ENCODE results near the gene CAPNS1.

CAPNS1 gene

GRCh38 chr19:36139473-36140303 lies at the start of gene CAPNS1:
Gene CAPNS1 (plus strand): TSS chr19:36140066. CDS start chr19:36141012, 946 bp downstream.
- TF ChIP-seq GATA2 (IDR thresholded peaks at IDR 0.05; ENCODE audit: low read depth, low read length) (no peak; the same call in 1 of the 2 replicates), GATA3 (IDR thresholded peaks at IDR 0.05; ENCODE audit: low read depth, low read length) (no peak)

DNA sequence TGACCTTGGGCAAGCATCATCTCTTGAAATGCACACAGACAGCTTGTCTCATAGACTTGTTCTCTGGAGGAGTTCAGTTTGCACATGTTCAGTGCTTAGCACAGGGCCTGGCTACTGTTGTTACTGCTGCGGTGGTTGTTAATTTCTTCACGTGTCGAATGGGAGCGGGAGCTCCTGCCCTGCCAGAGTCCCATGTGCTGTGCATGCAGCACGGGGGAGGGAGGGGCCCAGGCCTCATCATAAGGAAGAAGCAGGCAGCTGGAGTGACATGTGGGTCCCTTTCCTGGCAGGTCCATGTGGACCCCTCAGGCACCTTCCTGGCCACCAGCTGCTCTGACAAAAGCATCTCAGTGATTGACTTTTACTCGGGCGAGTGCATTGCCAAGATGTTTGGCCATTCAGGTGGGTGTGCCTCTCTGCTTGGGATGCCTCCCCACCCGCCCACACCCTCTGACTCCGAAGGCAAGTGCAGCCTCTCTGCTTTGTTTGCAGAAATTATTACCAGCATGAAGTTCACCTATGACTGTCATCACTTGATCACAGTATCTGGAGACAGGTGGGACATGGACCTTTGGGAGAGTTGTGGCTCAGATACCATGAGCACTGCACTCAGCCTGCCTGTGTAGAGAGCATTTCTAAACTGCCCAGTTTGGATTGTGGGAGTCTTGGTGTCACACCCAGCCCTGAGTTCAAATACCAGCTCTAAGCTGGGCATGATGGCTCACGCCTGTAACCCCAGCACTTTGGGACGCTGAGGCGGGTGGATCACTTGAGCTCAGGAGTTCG lies 48.8 kb upstream of the CAPNS1 start:
- TF ChIP-seq GATA2 (IDR thresholded peaks at IDR 0.05; ENCODE audit: low read depth, low read length) (no peak), GATA3 (IDR thresholded peaks at IDR 0.05; ENCODE audit: low read depth, low read length) (no peak)

- no peak for TF ChIP-seq GATA3 (IDR thresholded peaks at IDR 0.05; ENCODE audit: low read depth, low read length)
- TF ChIP-seq GATA2 (IDR thresholded peaks at IDR 0.05; ENCODE audit: low read depth, low read length): no peak
These were observed 47.3 kb upstream of the CAPNS1 start for GRCh38 chr19:36092566-36092965.

DNA sequence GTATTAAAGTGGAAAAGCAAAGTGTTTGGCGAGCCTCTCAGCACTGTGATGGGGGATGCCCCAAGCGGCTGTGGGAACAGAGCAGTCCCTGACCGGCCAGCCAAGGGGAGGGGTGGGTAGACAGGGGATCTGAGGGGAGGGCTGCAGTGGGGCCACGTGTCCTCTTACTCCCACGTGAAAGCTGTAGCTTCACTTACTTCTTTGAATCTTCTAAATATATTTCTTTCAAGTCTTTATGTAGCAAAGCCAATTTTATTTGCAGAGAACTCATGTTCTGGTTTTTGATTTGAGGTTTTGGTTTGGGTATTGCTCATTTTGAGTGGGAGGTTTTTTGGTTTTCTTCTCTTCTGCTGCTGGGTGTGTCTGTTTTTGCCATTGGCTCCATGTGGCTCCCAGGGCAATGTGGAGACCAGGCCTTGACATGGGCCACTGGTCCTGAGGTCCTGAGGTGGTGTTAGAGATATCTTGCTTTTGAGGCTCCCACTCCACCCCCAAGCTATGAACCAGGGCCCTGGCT lies 46.7 kb upstream of the CAPNS1 start:
- no peak for TF ChIP-seq GATA2 (IDR thresholded peaks at IDR 0.05; ENCODE audit: low read depth, low read length)

DNA sequence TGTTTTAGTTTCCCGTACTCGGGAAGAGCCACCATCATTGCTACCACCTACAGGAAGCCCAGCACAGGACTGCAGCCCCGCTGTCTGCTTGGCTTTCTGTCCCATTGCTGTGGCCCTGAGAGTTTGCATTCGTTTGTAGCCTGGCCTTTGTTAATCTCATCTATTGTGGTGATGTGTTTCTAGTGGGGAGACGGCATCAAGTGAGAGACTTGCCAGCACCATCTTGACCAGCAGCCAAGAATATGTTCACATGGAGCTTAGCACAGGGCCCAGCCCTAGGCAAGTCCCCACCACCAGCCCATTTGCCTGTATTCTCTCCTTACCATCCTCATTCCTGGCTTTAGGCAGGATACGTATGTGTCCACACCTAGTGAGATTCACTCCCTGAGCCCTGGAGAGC lies 46.2 kb upstream of the CAPNS1 start:
- no peak for TF ChIP-seq GATA3 (IDR thresholded peaks at IDR 0.05; ENCODE audit: low read depth, low read length)
- TF ChIP-seq GATA2 (IDR thresholded peaks at IDR 0.05; ENCODE audit: low read depth, low read length): no peak

- no peak for TF ChIP-seq GATA3 (IDR thresholded peaks at IDR 0.05; ENCODE audit: low read depth, low read length)
- TF ChIP-seq GATA2 (IDR thresholded peaks at IDR 0.05; ENCODE audit: low read depth, low read length): no peak
These were observed 42.8 kb upstream of the CAPNS1 start for GRCh38 chr19:36097036-36097435.

- TF ChIP-seq GATA3 (IDR thresholded peaks at IDR 0.05; ENCODE audit: low read depth, low read length) (no peak), GATA2 (IDR thresholded peaks at IDR 0.05; ENCODE audit: low read depth, low read length) (no peak)
These were observed 40.6 kb upstream of the CAPNS1 start for GRCh38 chr19:36099166-36099785.

- no peak for TF ChIP-seq GATA2 (IDR thresholded peaks at IDR 0.05; ENCODE audit: low read depth, low read length)
- no peak for TF ChIP-seq GATA3 (IDR thresholded peaks at IDR 0.05; ENCODE audit: low read depth, low read length)
These were observed 39.4 kb upstream of the CAPNS1 start for GRCh38 chr19:36100476-36100875.

DNA sequence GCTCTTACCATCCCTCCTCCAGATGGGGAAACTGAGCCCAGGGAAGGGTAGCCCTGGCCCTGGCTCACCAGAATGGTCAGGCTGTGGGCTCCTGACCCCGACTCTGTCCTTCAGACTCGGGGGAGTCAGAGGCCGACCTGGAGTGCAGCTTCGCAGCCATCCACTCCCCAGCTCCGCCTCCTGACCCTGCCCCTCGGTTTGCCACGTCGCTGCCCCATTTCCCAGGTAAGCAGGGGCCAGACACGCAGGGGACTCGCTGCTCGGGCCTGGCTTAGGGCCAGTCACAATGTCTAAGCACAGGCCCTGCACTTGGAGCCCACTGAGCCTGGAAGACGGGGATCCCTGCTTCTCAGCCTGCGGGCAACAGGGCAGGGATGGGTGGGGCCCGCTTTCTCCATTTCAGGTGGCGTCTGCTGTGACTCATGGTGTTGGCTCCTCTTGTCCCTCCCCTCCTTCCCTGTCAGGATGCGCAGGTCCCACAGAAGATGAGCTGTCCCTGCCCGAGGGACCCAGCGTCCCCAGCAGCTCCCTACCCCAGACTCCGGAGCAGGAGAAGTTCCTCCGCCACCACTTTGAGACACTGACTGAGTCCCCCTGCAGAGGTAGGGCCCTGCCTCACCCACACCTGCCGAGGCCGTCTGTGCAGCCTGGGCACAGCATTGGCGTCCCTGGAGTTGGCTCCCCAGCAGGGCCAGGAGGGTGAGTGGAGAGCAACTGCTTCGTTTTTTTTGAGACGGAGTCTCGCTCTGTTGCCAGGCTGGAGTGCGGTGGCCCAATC lies 38.1 kb upstream of the CAPNS1 start:
- no peak for TF ChIP-seq GATA2 (IDR thresholded peaks at IDR 0.05; ENCODE audit: low read depth, low read length)
- TF ChIP-seq GATA3 (IDR thresholded peaks at IDR 0.05; ENCODE audit: low read depth, low read length): no peak

GRCh38 chr19:36103040-36103626 lies 36.7 kb upstream of the CAPNS1 start:
- TF ChIP-seq GATA3 (IDR thresholded peaks at IDR 0.05; ENCODE audit: low read depth, low read length) (no peak), GATA2 (IDR thresholded peaks at IDR 0.05; ENCODE audit: low read depth, low read length) (no peak)

DNA sequence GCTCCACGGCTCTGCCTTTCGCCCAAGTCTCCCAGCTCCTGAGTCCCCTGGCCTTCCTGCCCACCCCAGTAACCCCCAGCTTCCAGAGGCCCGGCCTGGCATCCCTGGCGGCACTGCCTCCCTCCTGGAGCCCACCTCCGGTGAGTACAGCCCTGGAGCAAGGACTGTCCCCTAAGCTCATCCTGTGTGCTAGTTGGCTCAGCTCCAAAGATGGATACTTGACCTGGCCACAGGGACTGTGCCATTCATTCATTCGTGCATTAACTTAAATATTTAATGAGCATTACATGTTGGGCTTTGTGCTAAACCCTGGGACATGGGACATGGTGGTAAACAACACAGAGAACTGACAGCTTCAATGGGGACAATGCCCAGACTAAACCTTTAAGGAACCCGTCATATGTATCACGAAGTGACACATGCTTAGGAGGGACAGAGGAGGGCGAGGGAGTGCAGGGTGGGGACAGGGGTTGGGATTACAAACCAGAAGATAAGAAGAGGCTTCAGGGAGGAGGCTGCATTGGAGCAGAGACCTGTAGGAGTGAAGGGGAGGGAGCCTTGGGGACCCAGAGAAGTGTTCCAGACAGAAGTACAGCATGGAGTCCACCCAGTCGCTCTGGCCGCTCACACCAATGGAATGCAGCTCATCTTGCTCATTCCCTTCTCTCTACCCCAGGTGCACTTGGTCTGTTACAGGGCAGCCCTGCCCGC lies 35.9 kb upstream of the CAPNS1 start:
- no peak for TF ChIP-seq GATA2 (IDR thresholded peaks at IDR 0.05; ENCODE audit: low read depth, low read length)
- TF ChIP-seq GATA3 (IDR thresholded peaks at IDR 0.05; ENCODE audit: low read depth, low read length): no peak

DNA sequence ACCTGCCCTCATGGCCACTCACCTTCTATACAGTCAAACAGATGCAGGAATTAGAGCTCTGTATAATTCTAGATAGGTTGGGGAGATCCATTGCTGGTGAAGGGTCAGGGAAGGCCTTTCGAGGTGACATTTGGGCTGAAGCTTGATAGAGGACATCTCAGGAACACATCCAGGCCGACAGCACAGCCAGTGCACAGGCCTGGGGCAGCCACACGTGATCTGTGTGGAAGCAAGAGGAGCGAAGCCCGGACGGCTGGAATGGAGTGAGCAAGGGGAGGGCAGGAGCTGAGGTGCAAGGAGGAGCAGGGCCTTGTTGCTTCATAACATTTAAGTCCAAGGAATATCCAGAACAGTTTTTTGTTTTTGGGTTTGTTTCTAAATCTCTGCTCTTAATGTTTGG lies 33.4 kb upstream of the CAPNS1 start:
- TF ChIP-seq GATA2 (IDR thresholded peaks at IDR 0.05; ENCODE audit: low read depth, low read length) (no peak), GATA3 (IDR thresholded peaks at IDR 0.05; ENCODE audit: low read depth, low read length) (no peak)

DNA sequence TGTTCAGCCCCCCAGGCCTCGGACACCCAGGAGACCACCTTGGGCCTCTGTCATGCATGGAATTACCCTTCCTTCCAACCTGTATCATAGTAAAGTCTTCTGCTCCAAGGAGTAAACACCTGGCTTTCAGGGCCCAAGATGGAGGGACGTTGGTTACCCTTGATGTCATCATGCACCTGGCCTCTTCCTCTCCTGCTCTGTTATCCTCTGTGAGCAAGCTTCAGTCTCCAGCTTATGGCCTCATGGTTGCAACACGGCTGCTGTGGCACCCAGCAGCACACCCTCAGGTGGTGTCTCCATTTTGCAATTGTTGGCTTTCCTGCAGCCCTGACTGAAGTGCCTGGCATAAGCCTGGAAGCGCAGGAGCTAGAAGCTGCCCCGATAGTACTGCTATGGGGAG lies 32.9 kb upstream of the CAPNS1 start:
- TF ChIP-seq GATA3 (IDR thresholded peaks at IDR 0.05; ENCODE audit: low read depth, low read length) (no peak), GATA2 (IDR thresholded peaks at IDR 0.05; ENCODE audit: low read depth, low read length) (no peak)

Measured in SH-SY5Y (cell line).